ENCODE measurements around the gene SLC25A13. TPM values are rescaled to one million over a fixed set of nuclear protein-coding genes. Genes with fewer than 3 reads are reported as not detected.

Gene SLC25A13
- total RNA-seq, 4 donors from 2014 or later, result 2.3 to 53.0 (median 39.3) TPM

DNA sequence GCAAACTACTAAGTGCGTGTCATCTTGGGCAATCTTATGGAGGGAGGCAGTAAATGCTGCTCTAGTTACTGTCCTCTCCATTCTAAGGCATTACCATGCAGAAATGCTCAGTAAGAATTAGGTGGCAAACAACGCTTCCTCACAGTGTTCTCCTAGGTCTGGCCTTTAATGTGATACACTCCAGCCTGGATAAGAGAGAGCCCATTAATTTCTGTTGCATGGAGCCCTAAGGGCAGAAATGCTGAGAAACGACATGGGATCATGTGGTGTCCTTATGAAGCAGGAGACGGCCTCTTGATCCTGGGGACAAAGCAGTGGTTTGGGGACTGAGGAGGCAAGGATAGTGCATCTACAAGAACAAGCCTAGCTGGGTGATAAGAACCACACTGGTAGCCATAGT is 44.0 kb downstream of the SLC25A13 start:
- H3K4me1 ChIP-seq, result no peaks in the 10 kb centered on the region
- no peak for DNase-seq
- no peak overlapping the region for H3K4me3 ChIP-seq
- H3K27me3 ChIP-seq, result no peaks in the 10 kb centered on the region
- intact Hi-C loops (cut with DNase I; ENCODE audit: low total_unique reads), result no loop called here
- no peaks in the 10 kb centered on the region for H3K36me3 ChIP-seq
- H3K27ac ChIP-seq, result no peak overlapping the region
- H3K9me3 ChIP-seq, result no peaks in the 10 kb centered on the region
- TF ChIP-seq POLR2A (IDR thresholded peaks at IDR 0.05), result no peak

DNA sequence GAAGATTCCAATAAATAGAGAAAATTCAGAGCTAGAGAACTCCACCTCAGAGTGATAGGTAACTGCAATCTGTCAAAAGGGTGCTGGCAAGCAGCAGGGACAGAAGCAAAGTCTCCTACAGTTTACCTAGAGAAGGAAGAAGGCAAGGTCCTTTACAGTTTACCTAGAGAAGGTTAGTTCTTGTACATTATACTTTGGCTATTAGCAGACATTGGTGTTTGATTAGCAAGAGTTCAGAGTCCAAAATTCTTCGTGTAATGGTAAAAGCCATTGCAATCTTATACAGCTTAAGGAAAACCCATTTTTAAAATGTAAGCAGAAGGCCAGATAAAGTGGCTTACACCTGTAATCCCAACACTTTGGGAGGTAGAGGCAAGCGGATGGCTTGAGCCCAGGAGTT is 45.9 kb downstream of the SLC25A13 start:
- intact Hi-C loops (cut with DNase I; ENCODE audit: low total_unique reads), result no loop called here
- DNase-seq, result no peak
- H3K4me3 ChIP-seq, result no peak overlapping the region
- no peaks in the 10 kb centered on the region for H3K9me3 ChIP-seq
- H3K27me3 ChIP-seq, result no peaks in the 10 kb centered on the region
- no peaks in the 10 kb centered on the region for H3K4me1 ChIP-seq
- no peak overlapping the region for H3K27ac ChIP-seq
- TF ChIP-seq POLR2A (IDR thresholded peaks at IDR 0.05), result no peak
- TF ChIP-seq, protein P1, sequence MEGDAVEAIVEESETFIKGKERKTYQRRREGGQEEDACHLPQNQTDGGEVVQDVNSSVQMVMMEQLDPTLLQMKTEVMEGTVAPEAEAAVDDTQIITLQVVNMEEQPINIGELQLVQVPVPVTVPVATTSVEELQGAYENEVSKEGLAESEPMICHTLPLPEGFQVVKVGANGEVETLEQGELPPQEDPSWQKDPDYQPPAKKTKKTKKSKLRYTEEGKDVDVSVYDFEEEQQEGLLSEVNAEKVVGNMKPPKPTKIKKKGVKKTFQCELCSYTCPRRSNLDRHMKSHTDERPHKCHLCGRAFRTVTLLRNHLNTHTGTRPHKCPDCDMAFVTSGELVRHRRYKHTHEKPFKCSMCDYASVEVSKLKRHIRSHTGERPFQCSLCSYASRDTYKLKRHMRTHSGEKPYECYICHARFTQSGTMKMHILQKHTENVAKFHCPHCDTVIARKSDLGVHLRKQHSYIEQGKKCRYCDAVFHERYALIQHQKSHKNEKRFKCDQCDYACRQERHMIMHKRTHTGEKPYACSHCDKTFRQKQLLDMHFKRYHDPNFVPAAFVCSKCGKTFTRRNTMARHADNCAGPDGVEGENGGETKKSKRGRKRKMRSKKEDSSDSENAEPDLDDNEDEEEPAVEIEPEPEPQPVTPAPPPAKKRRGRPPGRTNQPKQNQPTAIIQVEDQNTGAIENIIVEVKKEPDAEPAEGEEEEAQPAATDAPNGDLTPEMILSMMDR (IDR thresholded peaks at IDR 0.05), result no peak
- H3K36me3 ChIP-seq, result no peaks in the 10 kb centered on the region

DNA sequence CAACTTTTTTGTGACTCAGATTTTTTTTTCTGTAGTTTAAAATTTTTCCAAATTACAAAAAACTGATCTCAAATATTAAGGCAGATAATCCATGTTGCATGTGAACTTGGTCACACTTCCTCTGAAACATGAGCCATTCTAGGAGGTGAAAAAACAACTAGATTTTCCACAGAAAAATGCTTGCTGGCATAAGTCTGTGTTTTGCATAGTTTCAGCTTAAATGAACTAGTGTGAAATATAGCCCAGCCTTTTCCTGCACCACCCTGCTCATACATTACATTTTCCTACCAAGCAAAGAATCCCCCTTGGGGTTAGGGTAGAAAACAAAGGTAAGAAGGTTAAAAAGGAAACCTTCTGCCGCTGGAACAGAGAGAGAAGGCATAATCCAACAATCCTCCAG is 48.2 kb downstream of the SLC25A13 start:
- Histone ChIP-seq H3K4me3 (no peak overlapping the region), H3K4me1 (no peaks in the 10 kb centered on the region), H3K27ac (peak overlapping the region in 1 of 2 donors; percentile 6), H3K9me3 (no peaks in the 10 kb centered on the region), H3K36me3 (no peaks in the 10 kb centered on the region), H3K27me3 (no peaks in the 10 kb centered on the region)
- TF ChIP-seq, protein P1 (IDR thresholded peaks at IDR 0.05), result no peak
- TF ChIP-seq POLR2A (IDR thresholded peaks at IDR 0.05), result no peak
- DNase-seq, result no peak
- intact Hi-C loops (cut with DNase I; ENCODE audit: low total_unique reads), result no loop called here

DNA sequence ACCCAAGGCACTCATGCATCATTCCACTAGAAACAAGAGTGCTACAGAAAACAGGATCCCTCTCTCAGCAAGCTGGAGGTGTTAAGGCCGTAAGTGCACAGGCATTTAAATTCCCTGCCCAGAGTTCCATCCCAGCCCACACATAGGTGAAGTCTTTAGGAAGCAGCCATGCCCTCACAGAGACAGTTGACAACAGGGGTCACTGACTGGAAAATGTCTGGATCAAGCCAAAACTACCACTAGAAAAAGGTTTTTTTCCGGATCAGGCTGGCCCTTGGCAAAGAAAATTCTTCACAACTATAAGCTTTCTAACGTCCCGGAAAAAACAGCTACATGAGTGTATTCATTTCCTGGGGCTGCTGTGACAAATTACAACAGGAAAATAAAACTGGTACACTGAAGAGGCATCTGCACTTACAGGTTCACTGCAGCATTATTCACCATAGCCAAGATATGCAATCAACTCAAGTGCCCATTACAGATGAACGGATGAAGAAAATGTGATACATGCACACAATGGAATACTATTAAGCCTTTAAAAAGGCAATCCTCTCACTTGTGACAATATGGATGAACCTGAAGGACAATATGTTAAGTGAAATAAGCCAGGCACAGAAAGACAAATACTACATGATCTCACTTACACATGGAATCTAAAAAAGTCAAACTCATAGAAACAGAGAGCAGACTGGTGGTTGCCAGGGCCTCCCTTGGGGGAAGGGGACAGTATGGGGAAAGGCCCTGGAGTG is 52.5 kb downstream of the SLC25A13 start:
- H3K9me3 ChIP-seq, result no peaks in the 10 kb centered on the region
- no peaks in the 10 kb centered on the region for H3K27me3 ChIP-seq
- DNase-seq, result no peak
- TF ChIP-seq, protein P1 (IDR thresholded peaks at IDR 0.05), result no peak
- TF ChIP-seq POLR2A (IDR thresholded peaks at IDR 0.05), result no peak
- intact Hi-C loops (cut with DNase I; ENCODE audit: low total_unique reads), result no loop called here
- no peak overlapping the region for H3K4me3 ChIP-seq
- H3K4me1 ChIP-seq, result no peaks in the 10 kb centered on the region
- H3K36me3 ChIP-seq, result no peaks in the 10 kb centered on the region
- H3K27ac ChIP-seq, result no peak overlapping the region

DNA sequence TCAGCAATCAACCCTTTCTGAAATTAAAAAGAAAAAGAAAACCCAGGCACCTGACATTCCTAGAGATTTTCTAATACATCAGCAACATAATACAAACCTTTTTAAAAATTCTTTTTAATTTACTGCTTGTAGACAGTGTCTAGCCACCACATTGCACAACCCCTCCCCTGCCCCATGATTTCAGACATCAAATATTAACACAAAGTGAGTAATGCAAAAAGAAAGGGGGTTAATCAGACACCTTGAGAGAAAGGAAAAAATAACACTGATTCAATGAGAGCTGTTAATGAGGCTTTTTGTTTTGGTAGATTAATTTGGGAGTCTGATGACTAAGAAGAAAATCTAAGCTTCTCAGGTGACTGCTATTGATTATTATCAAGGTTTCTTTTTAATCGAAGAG is 55.3 kb downstream of the SLC25A13 start:
- Histone ChIP-seq H3K9me3 (no peaks in the 10 kb centered on the region), H3K36me3 (no peaks in the 10 kb centered on the region), H3K27ac (no peak overlapping the region), H3K4me3 (no peak overlapping the region), H3K4me1 (no peaks in the 10 kb centered on the region), H3K27me3 (no peaks in the 10 kb centered on the region)
- TF ChIP-seq, protein P1 (IDR thresholded peaks at IDR 0.05), result no peak
- no peak for TF ChIP-seq POLR2A (IDR thresholded peaks at IDR 0.05)
- intact Hi-C loops (cut with DNase I; ENCODE audit: low total_unique reads), result no loop called here
- no peak for DNase-seq

Data from uterus (tissue), 4 donors.